ENCODE results near the gene BSPRY. TPM values are rescaled to one million over a fixed set of nuclear protein-coding genes. Genes with fewer than 3 reads are reported as not detected.

BSPRY gene
- total and polyA plus RNA-seq, 2 of the 13 experiments (the other 11 are each of a cell fraction or from before 2014, with no cell fraction given): 0.09 to 0.26 TPM

DNA sequence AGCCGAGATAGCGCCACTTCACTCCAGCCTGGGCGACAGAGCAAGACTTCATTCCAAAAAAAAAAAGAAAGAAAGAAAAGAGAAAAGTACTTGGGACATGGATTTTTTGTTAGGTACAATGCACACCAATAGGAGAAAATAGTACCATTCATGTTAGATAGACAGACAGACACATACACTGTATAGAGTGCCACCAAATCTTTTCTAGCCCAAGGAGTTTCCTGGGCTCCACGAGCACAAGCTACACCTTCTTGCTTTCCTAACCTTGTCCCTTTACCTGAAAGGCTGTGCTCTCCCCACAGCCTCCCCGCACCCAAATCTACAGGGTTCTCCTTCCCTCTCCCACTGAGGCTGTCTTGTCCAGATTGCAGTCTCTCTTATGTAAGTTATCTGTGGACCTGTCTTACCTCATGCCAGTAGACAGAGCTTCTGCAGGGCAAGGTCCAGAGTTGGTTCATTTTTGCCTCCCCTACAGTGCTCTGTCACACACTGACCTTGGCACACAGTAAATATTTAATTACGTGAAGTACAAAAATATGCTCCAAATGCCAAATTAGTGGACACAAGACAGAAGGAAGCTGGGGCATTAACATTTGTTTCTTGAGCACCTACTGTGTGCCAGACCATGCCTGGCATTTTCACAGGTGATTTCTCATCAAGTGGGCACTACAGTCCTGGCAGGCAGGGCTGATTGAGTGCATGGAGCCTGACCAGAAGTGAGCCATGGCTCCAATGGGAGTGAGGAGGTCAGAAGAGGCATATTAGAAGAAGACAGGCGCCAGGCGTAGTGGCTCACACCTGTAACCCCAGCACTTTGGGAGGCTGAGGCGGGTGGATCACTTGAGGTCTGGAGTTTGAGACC lies 45.9 kb downstream of the BSPRY start (continued):
- no peak for TF ChIP-seq ZNF563 (CRISPR knock-in tag; IDR thresholded peaks at IDR 0.05)
- peak; percentile 52; the same call in 1 of the 2 replicates for TF ChIP-seq ZNF12 (CRISPR knock-in tag; IDR thresholded peaks at IDR 0.05)
- no peak; the same call in none of the 2 replicates for TF ChIP-seq KDM3A (CRISPR knock-in tag; IDR thresholded peaks at IDR 0.05; ENCODE audit: low read depth)
- TF ChIP-seq ZNF329 (CRISPR knock-in tag; IDR thresholded peaks at IDR 0.05; ENCODE audit: low read depth): no peak
- no peak for TF ChIP-seq U2AF2 (IDR thresholded peaks at IDR 0.05; ENCODE audit: low read depth, low read length)
- TF ChIP-seq, protein P1, sequence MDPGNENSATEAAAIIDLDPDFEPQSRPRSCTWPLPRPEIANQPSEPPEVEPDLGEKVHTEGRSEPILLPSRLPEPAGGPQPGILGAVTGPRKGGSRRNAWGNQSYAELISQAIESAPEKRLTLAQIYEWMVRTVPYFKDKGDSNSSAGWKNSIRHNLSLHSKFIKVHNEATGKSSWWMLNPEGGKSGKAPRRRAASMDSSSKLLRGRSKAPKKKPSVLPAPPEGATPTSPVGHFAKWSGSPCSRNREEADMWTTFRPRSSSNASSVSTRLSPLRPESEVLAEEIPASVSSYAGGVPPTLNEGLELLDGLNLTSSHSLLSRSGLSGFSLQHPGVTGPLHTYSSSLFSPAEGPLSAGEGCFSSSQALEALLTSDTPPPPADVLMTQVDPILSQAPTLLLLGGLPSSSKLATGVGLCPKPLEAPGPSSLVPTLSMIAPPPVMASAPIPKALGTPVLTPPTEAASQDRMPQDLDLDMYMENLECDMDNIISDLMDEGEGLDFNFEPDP (CRISPR knock-in tag; conservative IDR thresholded peaks at IDR 0.05): no peak
- TF ChIP-seq, protein P2, sequence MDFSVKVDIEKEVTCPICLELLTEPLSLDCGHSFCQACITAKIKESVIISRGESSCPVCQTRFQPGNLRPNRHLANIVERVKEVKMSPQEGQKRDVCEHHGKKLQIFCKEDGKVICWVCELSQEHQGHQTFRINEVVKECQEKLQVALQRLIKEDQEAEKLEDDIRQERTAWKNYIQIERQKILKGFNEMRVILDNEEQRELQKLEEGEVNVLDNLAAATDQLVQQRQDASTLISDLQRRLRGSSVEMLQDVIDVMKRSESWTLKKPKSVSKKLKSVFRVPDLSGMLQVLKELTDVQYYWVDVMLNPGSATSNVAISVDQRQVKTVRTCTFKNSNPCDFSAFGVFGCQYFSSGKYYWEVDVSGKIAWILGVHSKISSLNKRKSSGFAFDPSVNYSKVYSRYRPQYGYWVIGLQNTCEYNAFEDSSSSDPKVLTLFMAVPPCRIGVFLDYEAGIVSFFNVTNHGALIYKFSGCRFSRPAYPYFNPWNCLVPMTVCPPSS (IDR thresholded peaks at IDR 0.05): no peak
- TF ChIP-seq, protein P3, sequence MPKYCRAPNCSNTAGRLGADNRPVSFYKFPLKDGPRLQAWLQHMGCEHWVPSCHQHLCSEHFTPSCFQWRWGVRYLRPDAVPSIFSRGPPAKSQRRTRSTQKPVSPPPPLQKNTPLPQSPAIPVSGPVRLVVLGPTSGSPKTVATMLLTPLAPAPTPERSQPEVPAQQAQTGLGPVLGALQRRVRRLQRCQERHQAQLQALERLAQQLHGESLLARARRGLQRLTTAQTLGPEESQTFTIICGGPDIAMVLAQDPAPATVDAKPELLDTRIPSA (CRISPR knock-in tag; IDR thresholded peaks at IDR 0.05; ENCODE audit: borderline replicate concordance): no peak
- TF ChIP-seq ISL2 (CRISPR knock-in tag; IDR thresholded peaks at IDR 0.05): peak; percentile 78
- no peak for TF ChIP-seq EEA1 (CRISPR knock-in tag; IDR thresholded peaks at IDR 0.05; ENCODE audit: borderline replicate concordance)
- peak; percentile 96 for TF ChIP-seq SALL1 (CRISPR knock-in tag; IDR thresholded peaks at IDR 0.05)
- TF ChIP-seq GTF2F1 (IDR thresholded peaks at IDR 0.05; ENCODE audit: low read length): no peak
- TF ChIP-seq FOXP1 (IDR thresholded peaks at IDR 0.05): no peak
- peak; percentile 75 for TF ChIP-seq FOXP1 (CRISPR knock-in tag; IDR thresholded peaks at IDR 0.05)
- TF ChIP-seq ZNF543 (CRISPR knock-in tag; IDR thresholded peaks at IDR 0.05): no peak
- 0 out of 2 replicates have a peak, but pooled peaks have one; percentile 38 for TF ChIP-seq TP53 (CRISPR knock-in tag; conservative IDR thresholded peaks at IDR 0.05)
- no peak for TF ChIP-seq MTA3 (CRISPR knock-in tag; IDR thresholded peaks at IDR 0.05)
- 0 out of 2 replicates have a peak, but pooled peaks have one; percentile 15 for TF ChIP-seq ZNF292 (CRISPR knock-in tag; IDR thresholded peaks at IDR 0.05; ENCODE audit: borderline replicate concordance, low read depth)
- no peak for TF ChIP-seq ZNF33B (CRISPR knock-in tag; IDR thresholded peaks at IDR 0.05)
- TF ChIP-seq, protein P4, sequence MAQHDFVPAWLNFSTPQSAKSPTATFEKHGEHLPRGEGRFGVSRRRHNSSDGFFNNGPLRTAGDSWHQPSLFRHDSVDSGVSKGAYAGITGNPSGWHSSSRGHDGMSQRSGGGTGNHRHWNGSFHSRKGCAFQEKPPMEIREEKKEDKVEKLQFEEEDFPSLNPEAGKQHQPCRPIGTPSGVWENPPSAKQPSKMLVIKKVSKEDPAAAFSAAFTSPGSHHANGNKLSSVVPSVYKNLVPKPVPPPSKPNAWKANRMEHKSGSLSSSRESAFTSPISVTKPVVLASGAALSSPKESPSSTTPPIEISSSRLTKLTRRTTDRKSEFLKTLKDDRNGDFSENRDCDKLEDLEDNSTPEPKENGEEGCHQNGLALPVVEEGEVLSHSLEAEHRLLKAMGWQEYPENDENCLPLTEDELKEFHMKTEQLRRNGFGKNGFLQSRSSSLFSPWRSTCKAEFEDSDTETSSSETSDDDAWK (CRISPR knock-in tag; IDR thresholded peaks at IDR 0.05): no peak
- TF ChIP-seq, protein P5, sequence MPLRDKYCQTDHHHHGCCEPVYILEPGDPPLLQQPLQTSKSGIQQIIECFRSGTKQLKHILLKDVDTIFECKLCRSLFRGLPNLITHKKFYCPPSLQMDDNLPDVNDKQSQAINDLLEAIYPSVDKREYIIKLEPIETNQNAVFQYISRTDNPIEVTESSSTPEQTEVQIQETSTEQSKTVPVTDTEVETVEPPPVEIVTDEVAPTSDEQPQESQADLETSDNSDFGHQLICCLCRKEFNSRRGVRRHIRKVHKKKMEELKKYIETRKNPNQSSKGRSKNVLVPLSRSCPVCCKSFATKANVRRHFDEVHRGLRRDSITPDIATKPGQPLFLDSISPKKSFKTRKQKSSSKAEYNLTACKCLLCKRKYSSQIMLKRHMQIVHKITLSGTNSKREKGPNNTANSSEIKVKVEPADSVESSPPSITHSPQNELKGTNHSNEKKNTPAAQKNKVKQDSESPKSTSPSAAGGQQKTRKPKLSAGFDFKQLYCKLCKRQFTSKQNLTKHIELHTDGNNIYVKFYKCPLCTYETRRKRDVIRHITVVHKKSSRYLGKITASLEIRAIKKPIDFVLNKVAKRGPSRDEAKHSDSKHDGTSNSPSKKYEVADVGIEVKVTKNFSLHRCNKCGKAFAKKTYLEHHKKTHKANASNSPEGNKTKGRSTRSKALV (CRISPR knock-in tag; IDR thresholded peaks at IDR 0.05): 0 out of 2 replicates have a peak, but pooled peaks have one; percentile 64
- no peak for TF ChIP-seq CHD4 (IDR thresholded peaks at IDR 0.05; ENCODE audit: borderline replicate concordance, low read length)
- TF ChIP-seq TBX3 (IDR thresholded peaks at IDR 0.05; ENCODE audit: borderline replicate concordance): no peak
- TF ChIP-seq ZNF577 (CRISPR knock-in tag; IDR thresholded peaks at IDR 0.05; ENCODE audit: borderline replicate concordance, low read depth): no peak
